GM19238 (cell line): ENCODE measurements around the gene NLRC5.
A peak's percentile ranks its signal among the peaks of the same experiment; 100 is the strongest.
"Not testable (repeated sequence)": the region's sequence is repeated elsewhere in the genome, so short reads cannot be mapped to it uniquely, and the experiment has no call there.

Experiments used
- DNase-seq: peaks from one replicate; pipeline ENCODE4 v3.0.0; 2011; ENCODE audit warnings: low spot score; ENCODE audit not compliant: insufficient read length

Gene NLRC5

GRCh38 chr16:56960681-56961281 is 28.6 kb upstream of the NLRC5 start:
- DNase-seq = no peak

- DNase-seq = no peak
These were observed 28.0 kb upstream of the NLRC5 start for GRCh38 chr16:56961386-56961785.

GRCh38 chr16:56961851-56962281 is 27.5 kb upstream of the NLRC5 start, which contains the start of gene CETP:
Gene CETP, plus strand, starts transcription at chr16:56961950. Its CDS starts 30 bp downstream, at chr16:56961980.
- DNase-seq = no peak

GRCh38 chr16:56964243-56965148 is 24.9 kb upstream of the NLRC5 start:
- peak; percentile 72 for DNase-seq

- no peak for DNase-seq
These were observed 23.9 kb upstream of the NLRC5 start for GRCh38 chr16:56965149-56966092.

- DNase-seq = no peak
These were observed 23.3 kb upstream of the NLRC5 start for GRCh38 chr16:56966093-56966475.

GRCh38 chr16:56967733-56968132 is 21.6 kb upstream of the NLRC5 start:
- DNase-seq = no peak

- no peak for DNase-seq
These were observed 19.6 kb upstream of the NLRC5 start for GRCh38 chr16:56969769-56970168.

- DNase-seq = peak; percentile 34
These were observed 18.2 kb upstream of the NLRC5 start for GRCh38 chr16:56970934-56971767.

- no peak for DNase-seq
These were observed 17.7 kb upstream of the NLRC5 start for GRCh38 chr16:56971768-56972043.

- DNase-seq = no peak
These were observed 16.7 kb upstream of the NLRC5 start for GRCh38 chr16:56972403-56973293.

GRCh38 chr16:56973294-56973689 is 16.1 kb upstream of the NLRC5 start:
- no peak for DNase-seq

- DNase-seq = not testable (repeated sequence)
These were observed 15.5 kb upstream of the NLRC5 start for GRCh38 chr16:56973899-56974298.

GRCh38 chr16:56974549-56975300 is 14.6 kb upstream of the NLRC5 start:
- DNase-seq = no peak

- no peak for DNase-seq
These were observed 13.6 kb upstream of the NLRC5 start for GRCh38 chr16:56975714-56976113.

- DNase-seq = no peak
These were observed 12.1 kb upstream of the NLRC5 start for GRCh38 chr16:56977216-56977615.

- DNase-seq = no peak
These were observed 11.4 kb upstream of the NLRC5 start for GRCh38 chr16:56977823-56978430.

- DNase-seq = no peak
These were observed 9.2 kb upstream of the NLRC5 start for GRCh38 chr16:56980201-56980535.
